GM12878 (cell line): ENCODE data around the gene STT3B. TPM values are rescaled to one million over a fixed set of nuclear protein-coding genes. Genes with fewer than 3 reads are reported as not detected.

Experiments used
- ATAC-seq: fragments of 200-7000 bp; cut with Tn5 transposase; 3 replicates; pipeline ENCODE4 v1.9.1; 2020; ENCODE audit warnings: mild to moderate bottlenecking, moderate library complexity
- BruUV-seq: library from RNA; stranded (reverse); fragments of 400-500 nt; replicated peaks from 2 replicates; lab custom pipeline; 2021; lab: Mats Ljungman, UMichigan
- CTCF ChIA-PET: fragments of 300-600 bp; sonication (Branson Sonifier 250); formaldehyde crosslinking; extraction: SDS; loops from one replicate; lab custom pipeline; 2021; ENCODE audit warnings: inconsistent platforms; lab: Yijun Ruan, JAX
- POLR2A ChIA-PET: fragments of 350-600 bp; formaldehyde crosslinking; extraction: SDS; loops from one replicate; lab custom pipeline; 2021; ENCODE audit warnings: inconsistent platforms; lab: Charles Lee
- RAD21 ChIA-PET: fragments of 300-600 bp; sonication (Branson Sonifier 250); formaldehyde crosslinking; loops from one replicate; lab custom pipeline; 2023; ENCODE audit warnings: antibody characterized with exemption; ENCODE audit not compliant: unreplicated experiment; lab: Charles Lee
- SMC1A ChIA-PET: fragments of 300-600 bp; sonication (Branson Sonifier 250); formaldehyde crosslinking; loops from one replicate; lab custom pipeline; 2023; ENCODE audit not compliant: unreplicated experiment, uncharacterized antibody; lab: Charles Lee
- DNase-seq: peaks from one replicate; pipeline ENCODE4 v3.0.0-alpha.2; 2011; ENCODE audit warnings: low read depth, low spot score
- FAIRE-seq: peaks from 3 replicates; lab custom pipeline; 2011; peaks lifted over from hg19 to GRCh38; lab: Jason Lieb, UNC
- H2AFZ ChIP-seq: 2 replicates; pipeline ENCODE4 v1.6.0; 2011; ENCODE audit warnings: low read depth, low read length, control low read depth; ENCODE audit not compliant: control insufficient read depth
- H3K27ac ChIP-seq: 2 replicates; pipeline ENCODE4 v1.5.1; 2011; ENCODE audit warnings: control low read depth; ENCODE audit not compliant: control insufficient read depth, insufficient read depth
- H3K27me3 ChIP-seq, 2 experiments: replicated peaks in 1 of 2; 2 replicates each; pipeline versions ENCODE4 v1.6.0 to v1.6.1; 2011; ENCODE audit warnings: low read length in 1 of 2; ENCODE audit not compliant: control insufficient read depth in 2 of 2, insufficient read depth in 2 of 2
- H3K36me3 ChIP-seq, 2 experiments: 2 replicates each; pipeline ENCODE4 v1.5.1; 2011; ENCODE audit warnings: low read length in 1 of 2; ENCODE audit not compliant: control insufficient read depth in 2 of 2, insufficient read depth in 2 of 2
- H3K4me1 ChIP-seq: 2 replicates; pipeline ENCODE4 v1.6.1; 2011; ENCODE audit warnings: mild to moderate bottlenecking, low read length, moderate library complexity, mixed read lengths; ENCODE audit not compliant: control insufficient read depth, insufficient read depth
- H3K4me2 ChIP-seq: 2 replicates; pipeline ENCODE4 v1.6.0; 2011; ENCODE audit warnings: control low read depth; ENCODE audit not compliant: control insufficient read depth, insufficient read depth
- H3K4me3 ChIP-seq: fragments of 200-600 bp; sonication (generic); 2 replicates; pipeline ENCODE4 v1.5.1; 2016
- H3K79me2 ChIP-seq: 2 replicates; pipeline ENCODE4 v1.6.0; 2011; ENCODE audit warnings: low read length; ENCODE audit not compliant: control insufficient read depth, insufficient read depth
- H3K9ac ChIP-seq: 2 replicates; pipeline ENCODE4 v1.8.0; 2011; ENCODE audit warnings: low read length, control low read depth, mixed read lengths; ENCODE audit not compliant: control insufficient read depth, insufficient read depth
- H3K9me3 ChIP-seq: replicated peaks from 3 replicates; pipeline ENCODE4 v1.5.1; 2011; ENCODE audit warnings: mild to moderate bottlenecking, low read length; ENCODE audit not compliant: control insufficient read depth, insufficient read depth
- H4K20me1 ChIP-seq: 2 replicates; pipeline ENCODE4 v1.6.0; 2011; ENCODE audit not compliant: control insufficient read depth, insufficient read depth
- FOS ChIP-seq: IDR thresholded peaks from 3 replicates; pipeline ENCODE4 v1.6.1; 2011; ENCODE audit warnings: borderline replicate concordance; ENCODE audit not compliant: insufficient read length; ENCODE audit errors: extremely low read depth
- FOXK2 ChIP-seq: fragments of 450-650 bp; IDR thresholded peaks from 2 replicates; pipeline ENCODE4 v1.6.1; 2017; ENCODE audit warnings: mild to moderate bottlenecking, moderate library complexity
- LARP7 ChIP-seq: fragments of 450-650 bp; IDR thresholded peaks from 2 replicates; pipeline ENCODE4 v1.6.1; 2017; ENCODE audit warnings: mild to moderate bottlenecking
- POLR2A ChIP-seq: IDR thresholded peaks from 2 replicates; pipeline ENCODE4 v1.6.1; 2011; ENCODE audit warnings: low read depth, mild to moderate bottlenecking, low read length
- POLR2AphosphoS5 ChIP-seq: IDR thresholded peaks from 2 replicates; pipeline ENCODE4 v1.6.1; 2011; ENCODE audit warnings: mild to moderate bottlenecking, low read length, inconsistent platforms
- SIN3A ChIP-seq: IDR thresholded peaks from 2 replicates; pipeline ENCODE4 v1.6.1; 2012; ENCODE audit warnings: low read depth, low read length, improper control_type of control experiment
- SPI1 ChIP-seq: IDR thresholded peaks from 2 replicates; pipeline ENCODE4 v1.6.1; 2011; ENCODE audit warnings: low read depth, mild to moderate bottlenecking, low read length, moderate library complexity, borderline replicate concordance; ENCODE audit not compliant: insufficient read depth
- ZNF687 ChIP-seq: fragments of 450-650 bp; IDR thresholded peaks from 2 replicates; pipeline ENCODE4 v1.6.1; 2017; ENCODE audit warnings: mild to moderate bottlenecking, moderate library complexity
- ZZZ3 ChIP-seq: IDR thresholded peaks from 2 replicates; pipeline ENCODE4 v1.6.1; 2011; ENCODE audit warnings: low read depth; ENCODE audit not compliant: control insufficient read depth, insufficient read length
- WGBS: methylation state at CpG from one replicate; pipeline ENCODE4 v1.1.6; 2016; ENCODE audit warnings: low lambda C conversion rate; ENCODE audit not compliant: insufficient replicate concordance, insufficient coverage; ENCODE audit errors: missing lambda C conversion rate; 5-methylcytosine and 5-hydroxymethylcytosine counted together
- in situ Hi-C: fragments of 300-500 bp; cut with MboI; formaldehyde crosslinking; loops from 9 replicates; pipeline ENCODE4 v1.14.3; 2018; ENCODE audit warnings: mixed read lengths
- intact Hi-C: fragments of 100-400 bp; cut with micrococcal nuclease; formaldehyde crosslinking; loops from one replicate; pipeline ENCODE4 v1.14.2; 2022; ENCODE audit not compliant: unreplicated experiment
- polyA plus RNA-seq, 11 experiments: library from polyadenylated mRNA; depleted of rRNA in 4 of 11; unstranded in 6 of 11; stranded (reverse) in 5 of 11; fragments of >200 nt; fragmentation: Nextera tagmentation in 4 of 11; fragmentation: Illumina TruSeq in 1 of 11; extraction: Ambion mirVana in 4 of 11; extraction: Trizol in 1 of 11; gene quantifications; 1 replicate in 1 of 11; 2 replicates in 10 of 11; pipeline versions ENCODE4 v1.2.1 to v1.2.3, GENCODE V29; 2011 to 2016; ENCODE audit warnings: inconsistent platforms in 2 of 11, missing spikeins in 2 of 11, low read depth in 1 of 11
- total RNA-seq, 4 experiments: library from RNA; depleted of rRNA in 3 of 4; stranded (reverse); fragments of >200 nt in 3 of 4; fragmentation: Illumina TruSeq in 1 of 4; extraction: Trizol in 1 of 4; gene quantifications; 2 replicates each; pipeline versions ENCODE4 v1.2.1 to v1.2.3, GENCODE V29; 2013 to 2021

Gene STT3B
- total and polyA plus RNA-seq, 10 of the 15 experiments (the other 5 are each of a cell fraction or from before 2014, with no cell fraction given): 19.9 to 208 (median 79.6) TPM

GRCh38 chr3:31625358-31625757 is 92.6 kb downstream of the STT3B start:
- intact Hi-C loops: no loop called here
- H3K36me3 ChIP-seq: peaks cover 3 to 17% of the 10 kb centered on the region in 2 experiments; a peak in 3 of 4 replicates

More at GRCh38 chr3:31625358-31625757, 92.6 kb downstream of the STT3B start:
- DNase-seq (no peak), ATAC-seq (no peak), FAIRE-seq (no peak)
- no peaks in the 10 kb centered on the region for H3K9me3 ChIP-seq
- H2AFZ ChIP-seq: no peak overlapping the region
- no peak overlapping the region for H3K4me2 ChIP-seq
- no peak overlapping the region for H3K4me3 ChIP-seq
- 92% methylated on average over 2 of the region's 2 CpGs for WGBS
- ChIA-PET SMC1A (interaction anchor here (0.7 to 3.9 kb wide), 9 partner anchors 8 to 127 kb away, joined by 3 to 28 read pairs (median 4); partner anchors contain the start of gene STT3B), CTCF (interaction anchor here (1.0 to 3.0 kb wide), 6 partner anchors 9 to 71 kb away, joined by 3 to 7 read pairs (median 4); no protein-coding TSS in a partner anchor), RAD21 (interaction anchor here (0.6 to 1.4 kb wide), 3 partner anchors 23 to 122 kb away, joined by 3 to 6 read pairs (median 4); no protein-coding TSS in a partner anchor), POLR2A (interaction anchor here (0.9 kb wide), 1 partner anchor 12 kb away, joined by 3 read pairs; no protein-coding TSS in a partner anchor)
- BruUV-seq: no TSS peak
- TF ChIP-seq ZNF687: no peak
- TF ChIP-seq FOS: no peak
- TF ChIP-seq ZZZ3: no peak
- no peak for TF ChIP-seq POLR2AphosphoS5
- no peak for TF ChIP-seq POLR2A
- no peak for TF ChIP-seq SPI1
- TF ChIP-seq LARP7: no peak
- TF ChIP-seq FOXK2: no peak
- no peak for TF ChIP-seq SIN3A
- H3K27ac ChIP-seq: no peak overlapping the region
- in situ Hi-C loops: no loop called here
- H3K4me1 ChIP-seq: peaks cover 28% of the 10 kb centered on the region
- H3K9ac ChIP-seq: no peak overlapping the region
- H3K27me3 ChIP-seq: no peaks in the 10 kb centered on the region
- H3K79me2 ChIP-seq: peaks cover 2% of the 10 kb centered on the region; the same call in 1 of the 2 replicates
- H4K20me1 ChIP-seq: no peaks in the 10 kb centered on the region
